ENCODE data around the gene UBXN11. TPM values are rescaled to one million over a fixed set of nuclear protein-coding genes. Genes with fewer than 3 reads are reported as not detected.

UBXN11 gene
- polyA plus RNA-seq, 2 of the 4 experiments (the other 2 are of a cell fraction), result 7.6 to 10.8 TPM

GRCh38 chr1:26296340-26297056 is 9.9 kb downstream of the UBXN11 start:
- CTCF ChIA-PET, result interaction anchor here (0.7 to 3.4 kb wide), 9 partner anchors 11 to 121 kb away, joined by 3 to 22 read pairs (median 5); partner anchors contain the start of genes CEP85 and SH3BGRL3

GRCh38 chr1:26295194-26296138 is 11.0 kb downstream of the UBXN11 start:
- no peak for FAIRE-seq
- POLR2A ChIA-PET, result no interaction called here

More at GRCh38 chr1:26296340-26297056, 9.9 kb downstream of the UBXN11 start:
- H3K27ac ChIP-seq, result no peak overlapping the region
- DNase-seq (ENCODE audit: low read depth in 1 of 2, low spot score in 1 of 2) (no peak), FAIRE-seq (no peak), ATAC-seq (no peak)
- 72% methylated on average over 9 of the region's 16 CpGs for WGBS (ENCODE audit: missing lambda C conversion rate)
- TF ChIP-seq USF2 (IDR thresholded peaks at IDR 0.05), result no peak
- no peak for TF ChIP-seq MAFK (IDR thresholded peaks at IDR 0.05; ENCODE audit: partially characterized antibody)
- no peak for TF ChIP-seq JUN (IDR thresholded peaks at IDR 0.05)
- no peak for TF ChIP-seq POLR2AphosphoS2 (conservative IDR thresholded peaks at IDR 0.05; ENCODE audit: low read length)
- no peak for TF ChIP-seq CHD2 (IDR thresholded peaks at IDR 0.05; ENCODE audit: low read length, partially characterized antibody)
- TF ChIP-seq TP53 (CRISPR knock-in tag; IDR thresholded peaks at IDR 0.05), result no peak
- POLR2A ChIA-PET, result interaction anchor here (0.5 kb wide), 1 partner anchor 14 kb away, joined by 7 read pairs; no protein-coding TSS in a partner anchor
- 0 out of 3 replicates have a peak, but pooled peaks cover 3% of the 10 kb centered on the region for H3K4me1 ChIP-seq
- H3K4me3 ChIP-seq, result no peak overlapping the region
- H3K4me2 ChIP-seq, result no peak overlapping the region
- no peaks in the 10 kb centered on the region for H3K9me3 ChIP-seq

More at GRCh38 chr1:26295194-26296138, 11.0 kb downstream of the UBXN11 start:
- CTCF ChIA-PET, result interaction anchor here (0.7 to 3.0 kb wide), 7 partner anchors 10 to 122 kb away, joined by 3 to 18 read pairs (median 5); partner anchors contain the start of gene SH3BGRL3
- Histone ChIP-seq H3K9me3 (no peaks in the 10 kb centered on the region), H3K4me2 (no peak overlapping the region), H3K27ac (no peak overlapping the region), H3K4me3 (no peak overlapping the region), H3K4me1 (0 out of 3 replicates have a peak, but pooled peaks cover 3% of the 10 kb centered on the region)
- ATAC-seq (no peak), DNase-seq (ENCODE audit: low read depth in 1 of 2, low spot score in 1 of 2) (no peak)
- 90% methylated on average over 18 of the region's 22 CpGs for WGBS (ENCODE audit: missing lambda C conversion rate)
- TF ChIP-seq EHMT2 (IDR thresholded peaks at IDR 0.05; ENCODE audit: low read depth) (no peak), HOXA7 (CRISPR knock-in tag; IDR thresholded peaks at IDR 0.05) (no peak), GATA3 (IDR thresholded peaks at IDR 0.05; ENCODE audit: borderline replicate concordance) (no peak), HOXB5 (CRISPR knock-in tag; IDR thresholded peaks at IDR 0.05) (no peak), MYC (IDR thresholded peaks at IDR 0.05; ENCODE audit: borderline replicate concordance, low read length) (no peak), ZSCAN20 (CRISPR knock-in tag; IDR thresholded peaks at IDR 0.05) (no peak), HMGXB4 (CRISPR knock-in tag; IDR thresholded peaks at IDR 0.05; ENCODE audit: borderline replicate concordance) (no peak), SREBF2 (IDR thresholded peaks at IDR 0.05) (no peak), BHLHE40 (IDR thresholded peaks at IDR 0.05; ENCODE audit: low read depth, low read length) (no peak), REST (IDR thresholded peaks at IDR 0.05) (no peak), ZC3H11A (IDR thresholded peaks at IDR 0.05) (no peak), USF2 (IDR thresholded peaks at IDR 0.05) (no peak), CBX2 (IDR thresholded peaks at IDR 0.05; ENCODE audit: borderline replicate concordance, low read depth) (no peak), POLR2AphosphoS2 (conservative IDR thresholded peaks at IDR 0.05; ENCODE audit: low read length) (no peak), CHD4 (IDR thresholded peaks at IDR 0.05; ENCODE audit: borderline replicate concordance) (no peak), RAD21 (conservative IDR thresholded peaks at IDR 0.05 in 1 of 2, IDR thresholded peaks at IDR 0.05 in 1 of 2) (no peak), NFE2L2 (conservative IDR thresholded peaks at IDR 0.05; ENCODE audit: low read length) (no peak), ZFP36 (IDR thresholded peaks at IDR 0.05; ENCODE audit: borderline replicate concordance, partially characterized antibody) (no peak), EHF (CRISPR knock-in tag; IDR thresholded peaks at IDR 0.05) (no peak)
